Neural cell (in vitro differentiated cells): ENCODE data around the gene FGF12. TPM values are rescaled to one million over a fixed set of nuclear protein-coding genes. Genes with fewer than 3 reads are reported as not detected.

Experiments
- H2AFZ ChIP-seq: fragments of 200-600, 300-800 bp; sonication (generic), shearing (Covaris generic); 2 replicates; pipeline ENCODE4 v1.6.0; 2014; ENCODE audit warnings: low read depth, mild to moderate bottlenecking, antibody characterized with exemption, low read length, moderate library complexity
- H3F3A ChIP-seq: fragments of 200-600 bp; shearing (Covaris generic); 2 replicates; pipeline ENCODE4 v1.6.1; 2016; ENCODE audit warnings: mild to moderate bottlenecking, moderate library complexity, mixed read lengths, antibody characterized with exemption, low read length; ENCODE audit not compliant: insufficient read depth, poor library complexity, severe bottlenecking
- H3K27ac ChIP-seq: fragments of 200-600, 300-800 bp; sonication (generic), shearing (Covaris generic); 2 replicates; pipeline ENCODE4 v1.5.1; 2014; ENCODE audit warnings: mild to moderate bottlenecking, low read length, moderate library complexity
- H3K27me3 ChIP-seq: fragments of 300-800, 200-600 bp; sonication (generic), shearing (Covaris generic); 2 replicates; pipeline ENCODE4 v1.6.0; 2014; ENCODE audit warnings: mild to moderate bottlenecking, low read depth, low read length, moderate library complexity; ENCODE audit not compliant: insufficient read depth
- H3K36me3 ChIP-seq: fragments of 300-800, 200-600 bp; sonication (generic), shearing (Covaris generic); 2 replicates; pipeline ENCODE4 v1.5.1; 2014; ENCODE audit warnings: mild to moderate bottlenecking, antibody characterized with exemption, low read length, moderate library complexity; ENCODE audit not compliant: insufficient read depth
- H3K4me2 ChIP-seq: fragments of 300-800, 200-600 bp; sonication (generic), shearing (Covaris generic); 2 replicates; pipeline ENCODE4 v1.6.0; 2014; ENCODE audit warnings: mild to moderate bottlenecking, low read length
- H3K4me3 ChIP-seq: fragments of 300-800, 200-600 bp; sonication (generic), shearing (Covaris generic); 2 replicates; pipeline ENCODE4 v1.5.1; 2014; ENCODE audit warnings: mild to moderate bottlenecking, low read length, moderate library complexity
- H3K79me2 ChIP-seq: fragments of 200-600 bp; shearing (Covaris generic); replicated peaks from 2 replicates; pipeline ENCODE4 v1.6.0; 2014; ENCODE audit warnings: mild to moderate bottlenecking, low read length, moderate library complexity; ENCODE audit not compliant: insufficient read depth
- H3K9ac ChIP-seq: fragments of 300-800, 200-600 bp; sonication (generic), shearing (Covaris generic); 2 replicates; pipeline ENCODE4 v1.6.1; 2016; ENCODE audit warnings: mild to moderate bottlenecking, low read length, mixed read lengths
- H3K9me2 ChIP-seq: fragments of 200-600 bp; shearing (Covaris generic); 2 replicates; pipeline ENCODE4 v1.6.1; 2016; ENCODE audit warnings: mild to moderate bottlenecking, low read length, mixed read lengths; ENCODE audit not compliant: insufficient read depth
- H3K9me3 ChIP-seq: fragments of 200-600, 300-800 bp; sonication (generic), shearing (Covaris generic); 2 replicates; pipeline ENCODE4 v1.6.1; 2016; ENCODE audit warnings: mild to moderate bottlenecking, mixed run types, low read length, moderate library complexity, mixed read lengths
- H4K20me1 ChIP-seq: fragments of 200-600 bp; shearing (Covaris generic); 2 replicates; pipeline ENCODE4 v1.6.1; 2016; ENCODE audit warnings: mild to moderate bottlenecking, mixed run types; ENCODE audit not compliant: insufficient read depth
- CTCF ChIP-seq: fragments of 450-650 bp; IDR thresholded peaks from 2 replicates; pipeline ENCODE4 v1.5.1; 2014; ENCODE audit warnings: antibody characterized with exemption, mild to moderate bottlenecking, moderate library complexity; ENCODE audit not compliant: poor library complexity, severe bottlenecking
- EP300 ChIP-seq: fragments of 450-650 bp; conservative IDR thresholded peaks from 2 replicates; pipeline ENCODE4 v1.6.1; 2014; ENCODE audit warnings: antibody characterized with exemption, mild to moderate bottlenecking, moderate library complexity; ENCODE audit not compliant: poor library complexity, severe bottlenecking
- EZH2 ChIP-seq: fragments of 200-600, 300-800 bp; shearing (Covaris generic), sonication (generic); IDR thresholded peaks from 2 replicates; pipeline ENCODE4 v1.6.1; 2014; ENCODE audit warnings: antibody characterized with exemption, low read length, borderline replicate concordance, mild to moderate bottlenecking; ENCODE audit not compliant: insufficient read depth, poor library complexity, severe bottlenecking
- MXI1 ChIP-seq: fragments of 450-650 bp; conservative IDR thresholded peaks from 2 replicates; pipeline ENCODE4 v1.6.1; 2014; ENCODE audit warnings: antibody characterized with exemption, mild to moderate bottlenecking; ENCODE audit not compliant: poor library complexity, severe bottlenecking
- POLR2AphosphoS5 ChIP-seq: IDR thresholded peaks from 2 replicates; pipeline ENCODE4 v1.6.1; 2012
- RAD21 ChIP-seq: fragments of 450-650 bp; conservative IDR thresholded peaks from 2 replicates; pipeline ENCODE4 v1.6.1; 2014; ENCODE audit warnings: antibody characterized with exemption, mild to moderate bottlenecking, moderate library complexity
- REST ChIP-seq: IDR thresholded peaks from 2 replicates; pipeline ENCODE4 v1.6.1; 2012; ENCODE audit warnings: borderline replicate concordance
- SMC3 ChIP-seq: fragments of 450-650 bp; conservative IDR thresholded peaks from 2 replicates; pipeline ENCODE4 v1.6.1; 2014; ENCODE audit warnings: antibody characterized with exemption, mild to moderate bottlenecking, moderate library complexity; ENCODE audit not compliant: poor library complexity
- TAF1 ChIP-seq: IDR thresholded peaks from 2 replicates; pipeline ENCODE4 v1.6.1; 2012; ENCODE audit warnings: low read depth
- polyA plus RNA-seq: library from polyadenylated mRNA; depleted of rRNA; stranded (reverse); fragments of >200 nt; gene quantifications from 2 replicates; pipeline ENCODE4 v1.2.3, GENCODE V29; 2014

FGF12 gene
- polyA plus RNA-seq, 1 donor from 2014 or later = 4.8 TPM

- no peaks in the 10 kb centered on the region for H3K9me3 ChIP-seq
- no peak overlapping the region for H3K9ac ChIP-seq
- H3K9me2 ChIP-seq = no peaks in the 10 kb centered on the region
- H2AFZ ChIP-seq = no peak overlapping the region
- H4K20me1 ChIP-seq = no peaks in the 10 kb centered on the region
- TF ChIP-seq RAD21 (no peak), TAF1 (no peak), POLR2AphosphoS5 (no peak), SMC3 (no peak), MXI1 (no peak), EP300 (no peak), REST (no peak), EZH2 (no peak), CTCF (no peak)
- H3K79me2 ChIP-seq = no peaks in the 10 kb centered on the region
- H3K4me3 ChIP-seq = no peak overlapping the region
- H3K27ac ChIP-seq = no peak overlapping the region
- H3K4me2 ChIP-seq = no peak overlapping the region
- no peaks in the 10 kb centered on the region for H3K27me3 ChIP-seq
- no peaks in the 10 kb centered on the region for H3K36me3 ChIP-seq
- H3F3A ChIP-seq = no peaks in the 10 kb centered on the region
Observed at GRCh38 chr3:192367616-192368015, 359.7 kb downstream of the FGF12 start.

GRCh38 chr3:192366916-192367315 lies 360.4 kb downstream of the FGF12 start:
- Histone ChIP-seq H3K9me2 (no peaks in the 10 kb centered on the region), H3K79me2 (no peaks in the 10 kb centered on the region), H4K20me1 (no peaks in the 10 kb centered on the region), H3K9me3 (no peaks in the 10 kb centered on the region), H3F3A (no peaks in the 10 kb centered on the region), H2AFZ (no peak overlapping the region), H3K9ac (no peak overlapping the region), H3K27me3 (no peaks in the 10 kb centered on the region), H3K4me3 (no peak overlapping the region), H3K4me2 (no peak overlapping the region), H3K27ac (no peak overlapping the region), H3K36me3 (no peaks in the 10 kb centered on the region)
- no peak for TF ChIP-seq TAF1
- TF ChIP-seq RAD21 = no peak
- TF ChIP-seq MXI1 = no peak
- TF ChIP-seq SMC3 = no peak
- no peak for TF ChIP-seq EP300
- no peak for TF ChIP-seq POLR2AphosphoS5
- TF ChIP-seq EZH2 = no peak

GRCh38 chr3:192365571-192365970 lies 361.8 kb downstream of the FGF12 start:
- no peaks in the 10 kb centered on the region for H3K9me3 ChIP-seq

More at GRCh38 chr3:192365571-192365970, 361.8 kb downstream of the FGF12 start:
- H3K9me2 ChIP-seq = no peaks in the 10 kb centered on the region
- no peak overlapping the region for H2AFZ ChIP-seq
- H3K27me3 ChIP-seq = no peaks in the 10 kb centered on the region
- no peak overlapping the region for H3K9ac ChIP-seq
- H4K20me1 ChIP-seq = no peaks in the 10 kb centered on the region
- no peak overlapping the region for H3K4me2 ChIP-seq
- H3K27ac ChIP-seq = no peak overlapping the region
- TF ChIP-seq EP300 (no peak), POLR2AphosphoS5 (no peak), TAF1 (no peak), EZH2 (no peak), RAD21 (no peak), SMC3 (no peak)
- H3K4me3 ChIP-seq = no peak overlapping the region
- H3F3A ChIP-seq = no peaks in the 10 kb centered on the region
- no peaks in the 10 kb centered on the region for H3K79me2 ChIP-seq
- no peaks in the 10 kb centered on the region for H3K36me3 ChIP-seq
